OCI-LY7 (cell line): Measurements from ENCODE around the gene BCL2L12. TPM values are rescaled to one million over a fixed set of nuclear protein-coding genes. Genes with fewer than 3 reads are reported as not detected.

Experiments used
- BruUV-seq: library from RNA; stranded (reverse); fragments of 400-500 nt; replicated peaks from 2 replicates; lab custom pipeline; 2021; lab: Mats Ljungman, UMichigan
- CTCF ChIA-PET: fragments of 300-600 bp; sonication (Branson Sonifier 250); formaldehyde crosslinking; loops from one replicate; lab custom pipeline; 2022; ENCODE audit warnings: antibody characterized with exemption; ENCODE audit not compliant: unreplicated experiment; lab: Charles Lee
- POLR2A ChIA-PET: fragments of 300-600 bp; sonication (Branson Sonifier 250); formaldehyde crosslinking; loops from one replicate; lab custom pipeline; 2022; ENCODE audit warnings: antibody characterized with exemption; lab: Charles Lee
- DNase-seq: peaks from one replicate; pipeline ENCODE4 v3.0.0-alpha.2; 2015; ENCODE audit warnings: low spot score
- H2AFZ ChIP-seq: fragments of 200-600 bp; sonication (generic), shearing (Covaris generic); 2 replicates; pipeline ENCODE4 v1.6.1; 2014; ENCODE audit warnings: mild to moderate bottlenecking, antibody characterized with exemption, low read length, moderate library complexity
- H3K27ac ChIP-seq: fragments of 200-600 bp; sonication (generic); 2 replicates; pipeline ENCODE4 v1.5.1; 2014; ENCODE audit warnings: mixed run types, low read depth, mild to moderate bottlenecking, moderate library complexity, low read length, inconsistent platforms; ENCODE audit not compliant: poor library complexity, severe bottlenecking
- H3K36me3 ChIP-seq: fragments of 200-600 bp; sonication (generic); 2 replicates; pipeline ENCODE4 v1.6.1; 2014; ENCODE audit warnings: mild to moderate bottlenecking, antibody characterized with exemption, low read length, moderate library complexity, mixed read lengths; ENCODE audit not compliant: insufficient read depth
- H3K4me1 ChIP-seq: fragments of 200-600 bp; sonication (generic); 2 replicates; pipeline ENCODE4 v1.5.1; 2014; ENCODE audit warnings: mild to moderate bottlenecking, low read length; ENCODE audit not compliant: insufficient read depth, poor library complexity, severe bottlenecking
- H3K4me2 ChIP-seq: fragments of 200-600 bp; sonication (generic); 2 replicates; pipeline ENCODE4 v1.6.1; 2014; ENCODE audit warnings: mild to moderate bottlenecking, low read length
- H3K4me3 ChIP-seq: fragments of 200-600 bp; sonication (generic); 2 replicates; pipeline ENCODE4 v1.5.1; 2014; ENCODE audit warnings: mild to moderate bottlenecking, low read depth, low read length; ENCODE audit not compliant: poor library complexity, severe bottlenecking
- H3K79me2 ChIP-seq: fragments of 200-600 bp; sonication (generic); 2 replicates; pipeline ENCODE4 v1.6.1; 2016; ENCODE audit warnings: low read depth, mild to moderate bottlenecking, low read length, moderate library complexity, mixed read lengths; ENCODE audit not compliant: insufficient read depth
- H3K9me2 ChIP-seq: fragments of 200-600 bp; sonication (generic); 2 replicates; pipeline ENCODE4 v1.6.1; 2016; ENCODE audit warnings: mild to moderate bottlenecking, low read length, mixed read lengths; ENCODE audit not compliant: insufficient read depth
- H3K9me3 ChIP-seq: fragments of 200-600 bp; sonication (generic); 2 replicates; pipeline ENCODE4 v1.6.1; 2014; ENCODE audit warnings: mild to moderate bottlenecking, mixed run types, low read length, mixed read lengths
- H4K20me1 ChIP-seq: fragments of 200-600 bp; sonication (generic); 2 replicates; pipeline ENCODE4 v1.6.1; 2014; ENCODE audit warnings: mild to moderate bottlenecking, antibody characterized with exemption, low read length, moderate library complexity, mixed read lengths; ENCODE audit not compliant: insufficient read depth
- CTCF ChIP-seq: fragments of 200-600 bp; sonication (generic); conservative IDR thresholded peaks from 2 replicates; pipeline ENCODE4 v1.5.1; 2014; ENCODE audit warnings: mild to moderate bottlenecking, antibody characterized with exemption, low read length, moderate library complexity, mixed read lengths
- EZH2phosphoT487 ChIP-seq: fragments of 200-600 bp; sonication (generic); IDR thresholded peaks from 2 replicates; pipeline ENCODE4 v1.6.1; 2018; ENCODE audit warnings: low read depth, borderline replicate concordance, mild to moderate bottlenecking, mixed run types, antibody characterized with exemption, low read length, moderate library complexity, mixed read lengths
- intact Hi-C: fragments of 100-400 bp; cut with micrococcal nuclease; formaldehyde crosslinking; loops from one replicate; pipeline ENCODE4 v1.10.0; 2022; ENCODE audit not compliant: unreplicated experiment
- total RNA-seq, 2 experiments: library from RNA; depleted of rRNA in 1 of 2; stranded (reverse); fragments of >200 nt in 1 of 2; shearing (Covaris generic) in 1 of 2; gene quantifications; 2 replicates each; pipeline ENCODE4 v1.2.3, GENCODE V29; 2014 to 2022

BCL2L12 gene
- total RNA-seq, 2 experiments from 2014 or later = 38.9 to 65.4 TPM

GRCh38 chr19:49642492-49643035 is 23.2 kb upstream of the BCL2L12 start:
- Histone ChIP-seq H3K9me2 (no peaks in the 10 kb centered on the region), H4K20me1 (no peaks in the 10 kb centered on the region; the same call in 1 of the 2 replicates), H3K4me3 (peak overlapping the region; percentile 93), H3K9me3 (no peaks in the 10 kb centered on the region), H3K27ac (peak overlapping the region; percentile 73), H3K4me2 (peak overlapping the region; percentile 92), H3K4me1 (peaks cover 21% of the 10 kb centered on the region), H2AFZ (peak overlapping the region; percentile 75; the same call in 1 of the 2 replicates), H3K36me3 (peaks cover 17% of the 10 kb centered on the region; the same call in 1 of the 2 replicates), H3K79me2 (peaks cover 28% of the 10 kb centered on the region)
- intact Hi-C loops = no loop called here
- BruUV-seq = no TSS peak
- DNase-seq = peak; percentile 57
- ChIA-PET CTCF (no interaction called here), POLR2A (interaction anchor here (1.1 to 1.9 kb wide), 2 partner anchors 23 to 33 kb away, joined by 4 to 6 read pairs; partner anchors contain the start of genes BCL2L12 and IRF3)
- TF ChIP-seq EZH2phosphoT487 = no peak
- peak; percentile 52 for TF ChIP-seq CTCF

GRCh38 chr19:49643466-49643865 is 22.3 kb upstream of the BCL2L12 start:
- peak overlapping the region; percentile 93 for H3K4me3 ChIP-seq
- no peak for DNase-seq

More at GRCh38 chr19:49643466-49643865, 22.3 kb upstream of the BCL2L12 start:
- Histone ChIP-seq H3K36me3 (peaks cover 21% of the 10 kb centered on the region; the same call in 1 of the 2 replicates), H3K27ac (no peak overlapping the region), H3K9me2 (no peaks in the 10 kb centered on the region), H4K20me1 (no peaks in the 10 kb centered on the region; the same call in 1 of the 2 replicates), H2AFZ (no peak overlapping the region), H3K9me3 (no peaks in the 10 kb centered on the region), H3K79me2 (peaks cover 28% of the 10 kb centered on the region), H3K4me2 (peak overlapping the region; percentile 92), H3K4me1 (peaks cover 21% of the 10 kb centered on the region)
- no TSS peak for BruUV-seq
- CTCF ChIA-PET = no interaction called here
- intact Hi-C loops = no loop called here
- POLR2A ChIA-PET = interaction anchor here (1.9 kb wide), 1 partner anchor 32 kb away, joined by 6 read pairs; no protein-coding TSS in a partner anchor
- TF ChIP-seq CTCF = no peak
- no peak for TF ChIP-seq EZH2phosphoT487
